Activated CD4-positive, alpha-beta T cell treated with anti-CD3 and anti-CD28 coated beads, Interleukin-2, Interleukin-6, amounts not matched to agents 100 ng/mL and 50 ng/mL, durations not matched to agents 16 hours and 8 hours (primary cell): Measurements from ENCODE around the gene TEX19.
"Not testable (repeated sequence)": the region's sequence is repeated elsewhere in the genome, so short reads cannot be mapped to it uniquely, and the experiment has no call there.

Experiments used
- DNase-seq: peaks from one replicate; pipeline ENCODE4 v3.0.0-alpha.2; 2020

Gene TEX19

GRCh38 chr17:82377924-82378740, 19.1 kb downstream of the TEX19 start:
- DNase-seq, result no peak

- no peak for DNase-seq
Observed at GRCh38 chr17:82378741-82379021, 19.6 kb downstream of the TEX19 start.

- DNase-seq, result no peak
Observed at GRCh38 chr17:82380860-82381702, 22.0 kb downstream of the TEX19 start.

DNA sequence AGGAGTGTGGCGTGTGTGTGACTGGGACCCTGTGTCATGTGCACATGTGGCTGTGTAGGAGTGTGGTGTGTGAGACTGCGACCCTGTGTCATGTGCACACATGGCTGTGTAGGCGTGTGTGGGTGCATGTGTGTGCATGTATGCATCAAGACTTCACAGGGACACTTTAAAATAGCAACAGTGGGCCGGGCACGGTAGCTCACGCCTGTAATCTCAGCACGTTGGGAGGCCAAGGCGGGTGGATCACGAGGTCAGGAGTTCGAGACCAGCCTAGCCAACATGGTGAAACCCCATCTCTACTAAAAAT, 22.6 kb downstream of the TEX19 start:
- not testable (repeated sequence) for DNase-seq

DNA sequence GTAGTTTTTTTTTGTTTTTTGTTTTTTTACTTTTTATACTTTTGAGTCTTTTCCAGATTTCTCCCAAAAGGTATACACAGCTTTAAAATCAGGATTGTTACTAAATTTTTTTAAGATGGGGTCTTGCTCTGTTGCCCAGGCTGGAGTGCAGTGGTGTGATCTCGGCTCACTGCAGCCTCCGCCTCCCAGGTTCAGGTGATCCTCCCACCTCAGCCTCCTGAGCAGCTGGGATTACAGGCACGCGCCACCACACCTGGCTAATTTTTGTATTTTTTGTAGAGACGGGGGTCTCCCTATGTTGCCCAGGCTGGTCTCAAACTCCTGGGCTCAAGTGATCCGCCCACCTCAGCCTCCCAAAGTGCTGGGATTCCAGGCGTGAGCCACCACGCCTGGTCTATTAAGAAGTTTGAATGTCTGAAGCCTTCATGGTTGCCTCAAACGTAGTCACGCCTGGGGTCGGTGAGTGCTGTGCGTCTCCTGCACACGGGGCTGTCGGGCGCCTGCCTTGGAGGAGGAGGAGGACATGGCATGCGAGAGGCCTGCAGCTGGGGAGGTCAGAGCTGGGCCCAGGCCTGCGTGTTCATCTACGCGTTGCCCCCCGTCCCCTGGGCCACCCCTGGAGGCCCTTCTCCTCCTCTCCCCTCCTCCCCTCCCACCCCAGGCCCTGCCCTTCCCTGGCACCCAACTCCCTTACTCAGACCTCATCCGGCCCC, 23.3 kb downstream of the TEX19 start:
- not testable (repeated sequence) for DNase-seq

DNA sequence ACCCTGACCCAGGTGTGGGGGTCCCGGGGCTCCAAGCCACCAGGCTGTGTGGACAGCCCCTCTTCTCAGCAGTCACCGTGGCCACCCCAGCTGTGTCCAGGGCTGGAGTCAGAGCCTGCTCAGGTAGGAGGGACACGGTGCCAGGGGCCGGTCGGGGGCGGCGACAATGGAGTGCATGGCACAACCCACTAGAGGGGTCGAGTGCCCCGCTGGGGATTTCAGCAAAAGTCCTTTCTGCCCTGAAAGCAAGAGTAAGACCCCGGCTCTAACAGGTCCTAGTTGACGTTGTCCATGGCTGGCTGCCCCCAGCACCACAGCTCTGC, 23.8 kb downstream of the TEX19 start:
- DNase-seq, result no peak

DNA sequence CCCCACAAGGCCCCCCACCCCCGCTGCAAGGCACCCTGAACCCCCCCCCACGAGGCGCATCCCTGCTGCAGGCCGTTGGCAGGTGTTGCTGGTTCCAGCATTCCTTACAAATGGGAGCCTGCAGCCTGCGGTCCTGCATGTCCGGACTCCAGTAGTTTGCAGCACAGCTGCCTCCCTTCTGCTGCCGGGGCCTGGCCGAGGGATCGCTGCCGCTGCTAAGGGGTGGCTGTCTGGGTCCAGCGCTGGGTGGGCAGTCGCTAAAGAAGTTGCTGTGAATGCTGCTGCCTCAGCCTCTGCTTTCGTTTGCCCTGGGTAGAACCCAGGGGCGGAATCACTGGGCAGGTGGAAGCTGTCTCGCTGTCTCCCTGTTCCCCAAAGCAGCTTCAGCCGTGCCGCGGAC, 24.4 kb downstream of the TEX19 start:
- DNase-seq, result no peak

DNA sequence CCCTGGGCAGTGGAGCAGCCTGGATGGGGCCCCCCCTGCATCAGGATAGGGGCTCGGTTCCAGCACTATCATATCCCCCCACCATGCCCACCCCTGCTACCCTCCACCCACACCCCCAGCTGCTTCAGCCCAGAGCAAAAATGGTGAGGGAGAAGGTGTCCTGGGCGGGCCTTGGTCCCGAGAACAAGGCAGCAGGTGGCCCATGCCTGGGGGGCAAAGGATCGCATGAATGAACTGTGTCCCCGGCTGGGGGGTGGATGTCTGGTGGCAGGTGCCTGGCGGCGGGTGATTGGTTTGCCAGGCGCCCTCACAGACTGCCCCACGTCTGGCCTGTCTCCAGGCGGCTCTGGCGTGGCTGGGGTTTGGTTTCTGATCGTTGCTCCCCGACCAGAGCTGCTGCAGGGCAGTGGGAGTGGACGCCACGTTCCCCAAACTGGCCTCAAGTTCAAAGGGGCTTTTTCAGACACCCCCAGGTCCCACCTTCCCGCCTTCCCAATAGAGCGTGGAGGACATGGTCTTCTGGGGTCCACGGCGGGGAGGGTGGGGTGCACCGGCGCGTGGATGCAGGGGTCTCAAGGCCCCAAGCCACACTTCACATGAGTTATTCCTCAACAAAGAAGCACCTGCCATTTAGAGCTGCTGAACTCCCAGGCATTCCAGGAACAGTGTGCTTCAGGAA, 25.1 kb downstream of the TEX19 start:
- DNase-seq, result no peak

- no peak for DNase-seq
Observed at GRCh38 chr17:82384730-82385481, 25.9 kb downstream of the TEX19 start.

GRCh38 chr17:82385559-82386254, 26.7 kb downstream of the TEX19 start:
- no peak for DNase-seq

- DNase-seq, result no peak
Observed at GRCh38 chr17:82386255-82386831, 27.3 kb downstream of the TEX19 start.

DNA sequence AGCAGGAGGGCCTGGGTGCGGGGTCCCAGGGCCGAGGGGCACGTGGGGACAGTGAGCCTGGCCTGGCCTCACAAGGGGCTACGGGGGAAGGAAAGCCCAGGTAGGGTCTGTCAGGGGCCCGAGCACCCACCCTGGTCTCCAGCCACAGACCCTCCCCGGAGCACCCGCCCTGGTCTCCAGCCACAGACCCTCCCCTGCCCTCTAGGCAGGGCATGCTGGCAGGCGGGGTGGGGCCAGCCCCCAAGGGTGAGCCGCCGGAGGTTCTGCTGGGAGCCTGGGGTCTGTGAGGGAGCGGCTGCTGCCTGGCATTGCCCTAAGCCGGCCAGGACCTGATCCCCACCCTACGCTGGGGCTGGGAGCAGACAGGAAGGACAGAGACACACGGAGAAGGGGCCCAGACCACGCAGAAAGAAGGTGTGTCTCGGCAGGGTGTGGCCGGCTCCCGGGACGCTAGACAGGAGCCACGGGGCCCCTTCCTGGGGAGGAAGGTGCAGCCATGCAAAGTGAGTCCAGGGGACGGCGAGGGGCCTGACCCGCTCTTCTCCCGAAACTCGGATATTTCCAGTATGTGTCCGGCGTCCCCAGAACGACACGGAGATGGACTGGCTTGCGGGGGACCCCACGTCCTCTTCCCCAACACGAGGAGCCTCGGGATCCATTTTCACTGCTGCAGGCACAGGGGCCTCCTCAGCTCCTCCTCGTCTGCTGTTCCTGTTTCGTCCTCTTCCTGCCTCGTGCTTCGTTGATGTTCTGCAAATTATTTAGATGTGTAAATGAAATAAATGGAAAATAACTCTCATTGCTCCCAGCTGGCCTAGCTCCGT, 28.0 kb downstream of the TEX19 start:
- DNase-seq, result no peak

- no peak for DNase-seq
Observed at GRCh38 chr17:82387705-82388106, 28.7 kb downstream of the TEX19 start.

- DNase-seq, result no peak
Observed at GRCh38 chr17:82388223-82388921, 29.3 kb downstream of the TEX19 start.

GRCh38 chr17:82388922-82389283, 29.9 kb downstream of the TEX19 start:
- DNase-seq, result no peak

- no peak for DNase-seq
Observed at GRCh38 chr17:82389379-82389778, 30.3 kb downstream of the TEX19 start.

- DNase-seq, result no peak
Observed at GRCh38 chr17:82390015-82390859, 31.2 kb downstream of the TEX19 start.

- no peak for DNase-seq
Observed at GRCh38 chr17:82390860-82391435, 31.9 kb downstream of the TEX19 start.
